ENCODE results near the gene TTC22.
"Not testable (repeated sequence)": the region's sequence is repeated elsewhere in the genome, so short reads cannot be mapped to it uniquely, and the experiment has no call there.

The TTC22 gene

DNA sequence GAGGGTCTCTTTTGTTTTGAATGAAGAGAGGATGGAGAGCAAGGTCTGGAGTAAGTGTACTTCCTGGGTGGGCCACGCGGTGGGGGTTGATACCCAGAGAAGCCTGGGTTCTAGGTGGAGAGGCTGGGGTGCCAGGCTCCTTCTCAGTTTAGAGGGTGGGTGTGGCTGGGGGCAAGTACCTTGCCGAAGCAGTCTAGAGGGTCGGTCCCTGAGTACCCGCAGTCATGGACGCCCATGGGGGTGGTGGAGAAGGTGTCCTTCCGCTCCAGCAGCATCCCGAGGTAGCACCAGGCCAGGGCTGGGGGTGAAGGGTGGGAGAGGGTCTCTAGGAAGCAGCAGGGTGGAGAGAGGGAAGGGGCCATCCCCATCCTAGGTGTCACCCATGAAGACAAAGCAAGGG is 14.3 kb downstream of the TTC22 start:
- no peak for DNase-seq (ENCODE audit: low read depth)

GRCh38 chr1:54784066-54784465 is 17.1 kb downstream of the TTC22 start:
- DNase-seq (ENCODE audit: low read depth) = no peak

DNA sequence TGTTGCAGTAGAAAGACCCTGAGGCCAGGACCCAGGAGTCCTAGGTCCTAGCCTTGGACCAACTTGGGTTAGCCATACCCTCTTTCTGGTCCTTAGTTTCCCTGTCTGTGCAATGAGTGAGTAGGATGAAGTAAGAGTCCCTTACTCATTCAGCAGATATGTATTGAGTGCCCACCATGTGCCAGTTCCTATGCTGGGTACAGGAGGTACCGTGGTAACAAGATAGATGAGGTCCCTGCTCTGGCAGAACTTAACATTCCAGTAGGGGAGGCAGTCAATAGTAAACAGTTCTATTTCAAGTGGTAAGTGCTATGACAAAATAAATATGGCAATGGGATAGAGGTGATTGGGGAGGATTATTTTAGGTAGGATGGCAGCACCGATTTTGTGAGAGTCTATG is 18.5 kb downstream of the TTC22 start:
- no peak for DNase-seq (ENCODE audit: low read depth)

- DNase-seq (ENCODE audit: low read depth) = no peak
Observed at GRCh38 chr1:54782156-54782555, 19.0 kb downstream of the TTC22 start.

DNA sequence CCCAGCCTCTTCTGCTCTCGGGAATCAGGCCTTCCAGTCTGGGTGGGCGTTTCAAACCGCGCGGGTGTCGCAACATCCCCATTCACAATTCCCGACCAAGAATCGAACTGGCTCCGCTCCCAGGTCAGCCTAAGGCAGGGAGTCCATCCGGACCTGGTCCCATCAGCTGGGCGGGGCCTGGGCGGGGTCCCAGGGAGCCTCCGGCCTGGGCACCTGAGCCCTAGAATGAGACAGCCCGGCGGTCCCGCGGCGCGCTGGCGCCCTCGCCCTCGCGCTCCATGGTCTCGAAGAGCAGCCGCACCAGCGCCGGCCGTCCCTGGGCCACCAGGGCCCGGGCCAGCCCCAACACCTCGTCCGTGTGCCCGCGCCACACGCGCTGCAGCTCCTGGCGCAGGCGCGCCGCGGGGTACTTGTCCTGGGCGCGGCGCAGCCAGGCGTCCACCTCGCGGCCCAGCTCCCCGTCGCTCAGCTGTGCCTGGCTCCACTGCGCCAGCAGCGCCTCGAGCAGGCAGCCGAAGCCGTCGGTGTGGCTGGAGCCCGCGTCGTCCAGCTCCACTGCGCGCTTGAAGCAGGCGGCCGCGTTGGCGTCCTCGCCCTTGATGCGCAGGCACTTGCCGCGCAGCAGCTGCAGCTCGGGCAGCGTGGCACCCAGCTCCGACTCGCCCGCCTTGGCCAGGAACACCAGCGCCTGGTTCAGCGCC is 19.9 kb downstream of the TTC22 start:
- DNase-seq (ENCODE audit: low read depth) = no peak

DNA sequence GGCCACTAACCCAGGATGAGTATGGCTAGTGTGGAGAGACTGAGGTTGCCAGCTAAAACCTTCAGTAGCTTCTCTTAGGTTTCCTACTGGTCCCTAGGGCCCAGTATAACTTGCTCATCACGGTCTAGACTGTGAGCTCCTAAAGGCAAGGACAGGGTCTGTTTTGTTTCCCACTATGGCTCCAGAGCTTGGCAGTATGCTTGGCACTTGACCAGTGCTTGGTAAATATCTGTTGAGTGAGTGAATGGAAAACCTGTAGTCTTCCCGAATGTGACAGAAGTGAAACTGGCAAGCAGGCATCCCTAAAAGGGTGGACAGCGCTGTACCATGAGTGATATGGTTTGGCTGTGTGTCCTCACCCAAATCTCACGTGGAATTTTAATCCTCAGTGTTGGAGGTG is 23.7 kb downstream of the TTC22 start:
- DNase-seq (ENCODE audit: low read depth) = no peak

DNA sequence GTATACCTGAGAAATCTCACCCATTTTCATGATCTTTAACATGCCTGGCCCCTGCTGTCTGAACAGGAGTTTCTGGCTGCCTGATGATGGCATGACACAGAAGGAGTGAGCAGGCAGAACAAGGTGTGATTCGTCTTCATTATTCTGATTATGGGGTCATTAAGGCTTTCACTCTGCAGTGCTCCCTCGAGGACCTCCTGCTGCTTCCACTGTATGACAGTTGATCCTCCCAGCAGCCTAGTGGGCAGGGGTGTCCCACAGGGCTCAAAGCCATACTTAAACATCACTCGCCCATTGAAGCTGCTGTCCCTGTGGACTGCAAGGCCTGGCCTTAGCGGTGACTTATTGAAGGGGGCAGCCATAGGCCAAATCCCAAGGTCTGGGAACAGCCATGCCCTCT is 24.1 kb downstream of the TTC22 start:
- no peak for DNase-seq (ENCODE audit: low read depth)

- not testable (repeated sequence) for DNase-seq (ENCODE audit: low read depth)
Observed at GRCh38 chr1:54775828-54776721, 25.0 kb downstream of the TTC22 start.

DNA sequence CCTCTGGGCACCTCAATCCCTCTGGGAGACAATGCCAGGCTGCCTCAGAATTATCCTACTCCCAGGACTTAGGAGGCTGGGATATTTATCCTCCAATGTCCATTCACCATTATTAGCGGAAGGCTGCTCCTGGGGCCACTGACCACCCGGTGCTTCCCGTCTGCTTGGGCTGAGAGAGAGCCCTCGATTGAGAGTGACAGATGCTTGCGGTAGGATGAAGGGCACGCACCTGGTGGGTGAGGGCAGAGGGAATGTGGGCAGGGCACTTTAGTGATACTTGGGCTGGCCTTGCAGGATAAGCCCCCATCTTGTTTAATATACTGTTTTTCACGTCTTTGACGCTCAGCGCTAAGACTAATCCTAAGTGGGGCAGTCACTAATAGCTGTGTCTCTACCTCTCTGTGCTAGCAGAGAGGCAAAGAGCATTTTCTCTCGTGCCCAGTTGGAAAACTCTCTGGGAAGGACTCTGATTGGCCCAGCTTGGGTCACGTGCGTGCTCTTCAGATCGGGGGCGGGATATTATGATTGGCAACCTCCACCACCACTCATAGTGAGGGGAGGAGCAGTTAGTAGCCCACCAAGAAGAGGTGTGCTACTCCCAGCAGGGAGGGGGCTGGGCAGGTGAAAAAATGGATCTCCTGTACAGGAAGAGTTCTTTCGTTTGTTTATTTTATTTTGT is 26.2 kb downstream of the TTC22 start:
- DNase-seq (ENCODE audit: low read depth) = no peak

DNA sequence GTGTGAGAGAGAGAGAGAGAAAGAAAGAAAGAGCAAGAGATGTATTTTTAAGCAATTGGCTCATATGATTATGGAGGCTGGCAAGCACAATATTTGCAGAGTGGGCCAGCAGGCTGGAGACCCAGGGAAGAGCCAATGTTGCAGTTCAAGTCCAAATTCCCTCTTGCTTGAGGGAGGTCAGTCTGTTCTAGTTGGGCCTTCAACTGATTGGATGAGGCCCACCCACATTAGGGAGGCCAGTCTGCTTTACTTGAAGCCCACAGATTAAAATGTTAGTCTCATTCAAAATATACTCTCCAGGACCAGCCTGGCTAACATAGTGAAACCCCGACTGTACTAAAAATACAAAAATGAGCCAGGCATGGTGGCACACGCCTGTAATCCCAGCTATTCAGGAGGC is 28.2 kb downstream of the TTC22 start:
- DNase-seq (ENCODE audit: low read depth) = no peak

DNA sequence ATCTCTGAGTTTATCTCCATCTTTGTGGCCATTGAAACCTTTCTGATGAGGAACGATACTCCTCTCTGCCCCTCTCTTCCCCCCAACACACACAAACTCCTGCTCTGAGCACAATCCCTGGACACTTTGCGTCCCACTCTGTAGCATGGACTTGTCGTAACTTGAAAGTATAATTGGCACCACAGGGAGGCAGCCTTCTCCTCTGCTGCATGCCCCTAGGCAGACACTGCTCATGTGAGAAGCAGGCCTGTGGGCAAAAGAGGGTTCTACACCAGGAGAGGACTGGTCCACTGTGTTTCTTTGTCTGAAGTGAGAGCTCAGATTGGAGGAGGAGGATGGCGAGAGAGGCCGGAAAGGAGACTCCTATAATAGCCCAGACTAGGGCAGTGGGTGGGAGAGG is 33.0 kb downstream of the TTC22 start:
- no peak for DNase-seq (ENCODE audit: low read depth)

- DNase-seq (ENCODE audit: low read depth) = no peak
Observed at GRCh38 chr1:54767526-54767925, 33.6 kb downstream of the TTC22 start.

DNA sequence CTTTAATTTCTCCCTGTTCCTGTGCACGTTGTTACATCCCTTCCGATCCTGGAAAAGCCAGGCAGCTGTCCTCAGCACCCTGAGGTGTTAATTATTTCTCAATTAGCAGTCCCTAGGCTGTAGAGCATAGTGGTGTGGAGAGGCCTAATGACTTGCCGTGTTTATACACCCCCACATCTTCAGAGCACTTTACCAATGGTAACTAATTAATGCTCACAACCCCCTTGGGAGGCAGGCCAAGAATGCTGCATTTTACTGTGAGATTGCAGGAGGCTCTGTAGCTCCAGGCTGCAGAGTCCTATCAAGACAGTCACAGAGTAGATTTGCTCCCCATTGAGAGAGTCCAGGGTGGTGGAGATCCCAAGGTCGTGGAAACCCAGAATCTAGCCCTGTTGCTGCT is 34.4 kb downstream of the TTC22 start:
- no peak for DNase-seq (ENCODE audit: low read depth)

- DNase-seq (ENCODE audit: low read depth) = no peak
Observed at GRCh38 chr1:54764922-54765561, 36.1 kb downstream of the TTC22 start.

DNA sequence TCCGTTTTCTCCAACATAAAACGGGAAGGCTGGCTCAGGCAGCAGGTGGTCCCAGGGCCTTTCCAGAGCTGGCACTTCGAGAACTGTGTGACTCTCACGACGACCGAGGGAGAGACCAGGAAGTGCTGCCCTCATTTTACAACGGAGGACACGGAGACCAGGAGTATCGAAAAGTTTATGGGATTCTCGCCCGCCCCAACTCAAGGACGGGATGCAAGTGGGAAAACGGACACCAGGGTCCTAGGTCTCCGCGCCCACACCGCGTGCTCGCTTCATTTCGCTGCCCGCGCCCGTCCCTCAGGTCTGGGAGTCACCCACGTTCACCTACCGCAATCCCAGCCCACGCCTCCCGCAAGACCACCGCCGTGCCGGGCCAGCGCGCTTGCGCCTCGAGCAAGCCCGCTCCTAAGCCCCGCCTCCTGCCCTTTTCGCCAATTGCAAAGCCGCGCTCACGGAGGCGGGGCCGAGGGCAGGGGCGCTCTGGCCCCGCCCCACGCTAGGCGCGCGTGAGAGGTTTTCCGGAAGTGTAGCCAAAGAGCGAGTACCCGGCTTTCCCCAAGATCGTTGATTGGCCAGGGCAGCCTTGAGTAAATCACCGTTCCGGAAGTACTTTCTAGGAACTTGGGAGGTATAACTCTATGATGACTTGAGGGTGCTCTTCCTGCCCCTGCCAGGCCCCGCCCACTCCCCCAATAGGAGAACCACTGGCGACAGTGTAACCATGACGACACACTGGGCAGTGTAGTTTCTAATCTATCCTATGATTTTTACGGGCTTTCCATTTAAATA is 36.8 kb downstream of the TTC22 start, which contains the start of gene PARS2:
PARS2 (minus strand) TSS at position 391 of the 789 bp plus-strand sequence. CDS start 5,362 bp downstream, outside the sequence.
- DNase-seq (ENCODE audit: low read depth) = peak; percentile 99

DNA sequence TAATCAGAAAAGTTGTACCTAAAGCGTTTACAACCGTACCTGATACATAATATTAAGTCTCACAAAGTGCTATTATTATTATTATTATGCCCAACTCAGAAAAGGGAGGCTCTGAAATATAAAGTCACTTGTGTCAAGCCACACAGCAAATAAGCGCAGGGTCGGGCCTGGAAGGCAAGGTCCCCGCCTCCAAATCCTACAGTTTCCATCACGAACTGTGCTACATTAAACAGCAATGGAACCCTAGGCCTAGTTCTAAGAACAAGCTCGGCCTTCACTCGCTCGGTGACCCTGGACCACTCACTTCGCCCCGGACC is 37.3 kb downstream of the TTC22 start:
- no peak for DNase-seq (ENCODE audit: low read depth)

DNA sequence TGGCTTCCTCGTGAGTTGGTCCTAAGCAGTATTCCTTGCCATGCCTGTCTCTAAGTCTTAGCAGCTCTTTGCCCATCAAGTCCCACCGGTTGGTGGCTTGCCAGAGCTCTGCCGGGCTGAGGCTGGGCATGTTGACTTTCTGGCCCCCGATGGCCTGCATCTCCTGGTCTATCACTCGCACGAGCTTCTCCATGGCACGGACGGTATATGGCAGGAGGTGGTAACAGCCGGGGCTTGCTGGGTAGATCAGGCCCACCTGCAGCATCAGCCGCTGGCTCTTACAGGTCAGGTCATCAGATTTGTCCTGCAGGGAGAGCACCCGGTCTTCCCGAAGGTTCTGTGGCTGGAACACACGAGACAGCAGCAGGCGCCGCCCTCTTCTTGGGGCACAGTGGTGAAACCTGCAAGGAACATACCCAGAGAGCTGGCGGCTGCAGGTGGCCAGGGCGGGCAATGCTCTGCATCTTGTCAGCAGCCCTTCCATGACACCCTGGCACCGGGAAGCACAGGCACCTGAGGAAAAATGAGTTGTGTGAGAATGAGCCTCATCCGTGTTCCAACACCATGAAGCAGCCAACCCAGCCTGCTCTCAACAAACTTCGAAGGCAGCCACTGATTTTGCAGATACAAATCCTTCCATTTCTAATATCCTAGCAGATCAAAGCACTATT is 42.3 kb downstream of the TTC22 start:
- DNase-seq (ENCODE audit: low read depth) = no peak

DNA sequence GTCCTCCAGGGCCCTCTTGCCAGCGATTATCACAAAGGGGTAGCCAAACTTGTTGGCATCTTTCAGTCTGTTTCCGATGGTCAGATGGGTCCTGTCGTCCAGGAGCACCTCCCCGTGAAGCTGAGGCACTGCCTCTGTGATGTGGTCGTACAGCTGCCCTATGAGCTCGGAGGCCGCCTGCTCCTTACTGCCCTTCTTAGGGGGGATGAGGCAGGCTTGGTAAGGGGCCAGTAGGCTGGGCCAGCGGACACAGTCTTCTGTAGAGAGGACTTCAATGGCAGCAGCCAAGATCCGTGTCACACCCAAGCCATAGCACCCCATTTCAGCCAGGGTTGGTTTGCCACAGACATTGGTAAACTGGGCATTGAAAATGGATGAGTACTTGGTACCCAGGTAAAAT is 43.3 kb downstream of the TTC22 start:
- no peak for DNase-seq (ENCODE audit: low read depth)

DNA sequence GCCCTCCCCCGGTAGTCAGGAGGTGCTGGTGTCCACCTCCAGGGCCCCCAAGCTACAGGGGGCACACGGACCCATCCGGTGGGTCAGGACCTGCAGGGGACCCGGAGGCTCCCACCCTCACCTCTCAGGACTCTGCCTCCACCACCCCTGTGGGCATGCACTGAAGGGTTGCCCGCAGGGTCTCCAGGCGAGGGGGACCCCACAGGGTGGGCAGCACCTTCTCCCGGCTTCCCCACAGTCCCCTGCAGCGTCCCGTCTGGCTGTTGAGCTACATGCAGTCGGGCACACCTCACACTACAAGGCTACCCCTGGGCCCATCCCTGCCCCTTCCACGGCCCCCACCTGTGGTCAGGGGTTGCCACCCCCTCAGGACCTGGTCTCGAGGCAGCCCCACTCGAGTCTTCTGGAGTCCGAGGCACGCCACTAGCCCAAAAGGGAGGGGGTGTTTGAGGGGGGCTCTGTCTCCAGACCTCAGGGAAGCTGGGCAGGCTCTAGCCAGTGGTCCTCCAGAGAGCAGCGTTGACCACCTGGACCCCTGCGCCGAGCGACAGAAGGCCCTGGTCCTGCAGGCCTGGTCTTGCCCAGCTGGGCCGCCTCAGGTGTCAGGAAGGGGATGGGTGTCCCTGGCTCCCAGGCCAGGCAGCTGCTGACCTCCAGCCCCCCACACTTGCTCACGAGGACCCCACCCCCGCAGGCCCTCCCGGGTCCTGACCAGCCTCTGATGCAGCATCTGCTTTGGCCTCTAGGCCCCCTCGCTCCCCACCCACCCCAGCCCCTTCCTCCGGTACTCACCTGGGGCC is 46.4 kb downstream of the TTC22 start:
- DNase-seq (ENCODE audit: low read depth) = no peak

GRCh38 chr1:54754045-54754444 is 47.1 kb downstream of the TTC22 start:
- DNase-seq (ENCODE audit: low read depth) = no peak

All from HS-27A (cell line).